ENCODE results near the gene COL5A1. TPM values are rescaled to one million over a fixed set of nuclear protein-coding genes. Genes with fewer than 3 reads are reported as not detected.
"Not testable (repeated sequence)": the region's sequence is repeated elsewhere in the genome, so short reads cannot be mapped to it uniquely, and the experiment has no call there.

The COL5A1 gene
- polyA plus RNA-seq, 3 donors = 81.2 to 128 (median 113) TPM

GRCh38 chr9:134681061-134681661, 39.6 kb downstream of the COL5A1 start:
- DNase-seq (ENCODE audit: extremely low read depth in 1 of 11, low read depth in 9 of 11, low spot score in 4 of 11) = peak in 1 of 11 donors; percentile 17

- DNase-seq (ENCODE audit: extremely low read depth in 1 of 11, low read depth in 9 of 11, low spot score in 4 of 11) = no peak
Observed at GRCh38 chr9:134682026-134682425, 40.4 kb downstream of the COL5A1 start.

- no peak for DNase-seq (ENCODE audit: extremely low read depth in 1 of 11, low read depth in 9 of 11, low spot score in 4 of 11)
Observed at GRCh38 chr9:134682651-134683364, 41.2 kb downstream of the COL5A1 start.

- DNase-seq (ENCODE audit: extremely low read depth in 1 of 11, low read depth in 9 of 11, low spot score in 4 of 11) = no peak
Observed at GRCh38 chr9:134683714-134684374, 42.2 kb downstream of the COL5A1 start.

- no peak for DNase-seq (ENCODE audit: extremely low read depth in 1 of 11, low read depth in 9 of 11, low spot score in 4 of 11)
Observed at GRCh38 chr9:134684375-134684723, 42.7 kb downstream of the COL5A1 start.

GRCh38 chr9:134684941-134685340, 43.3 kb downstream of the COL5A1 start:
- not testable (repeated sequence) for DNase-seq (ENCODE audit: extremely low read depth in 1 of 11, low read depth in 9 of 11, low spot score in 4 of 11)

- no peak for DNase-seq (ENCODE audit: extremely low read depth in 1 of 11, low read depth in 9 of 11, low spot score in 4 of 11)
Observed at GRCh38 chr9:134685784-134686183, 44.2 kb downstream of the COL5A1 start.

- no peak for DNase-seq (ENCODE audit: extremely low read depth in 1 of 11, low read depth in 9 of 11, low spot score in 4 of 11)
Observed at GRCh38 chr9:134686896-134687295, 45.3 kb downstream of the COL5A1 start.

- DNase-seq (ENCODE audit: extremely low read depth in 1 of 11, low read depth in 9 of 11, low spot score in 4 of 11) = no peak
Observed at GRCh38 chr9:134687556-134687955, 46.0 kb downstream of the COL5A1 start.

- no peak for DNase-seq (ENCODE audit: extremely low read depth in 1 of 11, low read depth in 9 of 11, low spot score in 4 of 11)
Observed at GRCh38 chr9:134688231-134688630, 46.6 kb downstream of the COL5A1 start.

GRCh38 chr9:134688661-134689320, 47.2 kb downstream of the COL5A1 start:
- DNase-seq (ENCODE audit: extremely low read depth in 1 of 11, low read depth in 9 of 11, low spot score in 4 of 11) = no peak

- DNase-seq (ENCODE audit: extremely low read depth in 1 of 11, low read depth in 9 of 11, low spot score in 4 of 11) = peak in 1 of 11 donors; percentile 38
Observed at GRCh38 chr9:134689321-134690181, 47.9 kb downstream of the COL5A1 start.

- no peak for DNase-seq (ENCODE audit: extremely low read depth in 1 of 11, low read depth in 9 of 11, low spot score in 4 of 11)
Observed at GRCh38 chr9:134690301-134690751, 48.7 kb downstream of the COL5A1 start.

- DNase-seq (ENCODE audit: extremely low read depth in 1 of 11, low read depth in 9 of 11, low spot score in 4 of 11) = no peak
Observed at GRCh38 chr9:134690946-134691694, 49.5 kb downstream of the COL5A1 start.

GRCh38 chr9:134691695-134692572, 50.3 kb downstream of the COL5A1 start:
- DNase-seq (ENCODE audit: extremely low read depth in 1 of 11, low read depth in 9 of 11, low spot score in 4 of 11) = no peak

- no peak for DNase-seq (ENCODE audit: extremely low read depth in 1 of 11, low read depth in 9 of 11, low spot score in 4 of 11)
Observed at GRCh38 chr9:134692573-134692860, 50.9 kb downstream of the COL5A1 start.

GRCh38 chr9:134693011-134693410, 51.4 kb downstream of the COL5A1 start:
- no peak for DNase-seq (ENCODE audit: extremely low read depth in 1 of 11, low read depth in 9 of 11, low spot score in 4 of 11)
